ENCODE results near the gene MRPL21.

The MRPL21 gene

GRCh38 chr11:68934666-68935065, 31.0 kb upstream of the MRPL21 start:
- DNase-seq, result no peak

- DNase-seq, result no peak
These were observed 30.7 kb upstream of the MRPL21 start for GRCh38 chr11:68934321-68934645.

- DNase-seq, result no peak
These were observed 30.1 kb upstream of the MRPL21 start for GRCh38 chr11:68933605-68934320.

GRCh38 chr11:68932933-68933577, 29.4 kb upstream of the MRPL21 start:
- no peak for DNase-seq

- DNase-seq, result no peak
These were observed 28.7 kb upstream of the MRPL21 start for GRCh38 chr11:68932358-68932757.

- no peak for DNase-seq
These were observed 28.3 kb upstream of the MRPL21 start for GRCh38 chr11:68931911-68932310.

GRCh38 chr11:68930991-68931855, 27.6 kb upstream of the MRPL21 start:
- no peak for DNase-seq

- no peak for DNase-seq
These were observed 26.3 kb upstream of the MRPL21 start for GRCh38 chr11:68929706-68930570.

GRCh38 chr11:68929135-68929534, 25.5 kb upstream of the MRPL21 start:
- no peak for DNase-seq

GRCh38 chr11:68928136-68928880, 24.7 kb upstream of the MRPL21 start:
- DNase-seq, result no peak

- DNase-seq, result no peak
These were observed 23.9 kb upstream of the MRPL21 start for GRCh38 chr11:68927280-68928135.

GRCh38 chr11:68925611-68926010, 22.0 kb upstream of the MRPL21 start:
- DNase-seq, result no peak

- no peak for DNase-seq
These were observed 20.7 kb upstream of the MRPL21 start for GRCh38 chr11:68924073-68924925.

GRCh38 chr11:68923614-68924013, 20.0 kb upstream of the MRPL21 start:
- DNase-seq, result no peak

GRCh38 chr11:68916439-68916838, 12.8 kb upstream of the MRPL21 start:
- no peak for DNase-seq

- no peak for DNase-seq
These were observed 11.1 kb upstream of the MRPL21 start for GRCh38 chr11:68914761-68915160.

- DNase-seq, result no peak
These were observed 9.6 kb upstream of the MRPL21 start for GRCh38 chr11:68913188-68913587.

GRCh38 chr11:68912254-68912653, 8.6 kb upstream of the MRPL21 start:
- no peak for DNase-seq

- no peak for DNase-seq
These were observed 8.1 kb upstream of the MRPL21 start for GRCh38 chr11:68911731-68912130.

- no peak for DNase-seq
These were observed 7.3 kb upstream of the MRPL21 start for GRCh38 chr11:68910965-68911364.

Data from DMS153 (cell line).